ENCODE measurements around the gene RRAS.

RRAS gene

GRCh38 chr19:49658139-49658517 lies 18.2 kb upstream of the RRAS start:
- no peak for TF ChIP-seq CTCF (IDR thresholded peaks at IDR 0.05; ENCODE audit: low read depth, low read length)
- no peak overlapping the region for H3K4me3 ChIP-seq (ENCODE audit: low read depth, low read length)

- no peak overlapping the region for H3K4me3 ChIP-seq (ENCODE audit: low read depth, low read length)
- no peak for TF ChIP-seq CTCF (IDR thresholded peaks at IDR 0.05; ENCODE audit: low read depth, low read length)
Observed at GRCh38 chr19:49657493-49658138, 17.7 kb upstream of the RRAS start.

- no peak for TF ChIP-seq CTCF (IDR thresholded peaks at IDR 0.05; ENCODE audit: low read depth, low read length)
- H3K4me3 ChIP-seq (ENCODE audit: low read depth, low read length): no peak overlapping the region
Observed at GRCh38 chr19:49656456-49657109, 16.6 kb upstream of the RRAS start.

- H3K4me3 ChIP-seq (ENCODE audit: low read depth, low read length): no peak overlapping the region
- no peak for TF ChIP-seq CTCF (IDR thresholded peaks at IDR 0.05; ENCODE audit: low read depth, low read length)
Observed at GRCh38 chr19:49655570-49656455, 15.9 kb upstream of the RRAS start.

GRCh38 chr19:49654581-49654980 lies 14.6 kb upstream of the RRAS start:
- no peak overlapping the region for H3K4me3 ChIP-seq (ENCODE audit: low read depth, low read length)
- TF ChIP-seq CTCF (IDR thresholded peaks at IDR 0.05; ENCODE audit: low read depth, low read length): no peak

- H3K4me3 ChIP-seq (ENCODE audit: low read depth, low read length): no peak overlapping the region
- no peak for TF ChIP-seq CTCF (IDR thresholded peaks at IDR 0.05; ENCODE audit: low read depth, low read length)
Observed at GRCh38 chr19:49653466-49653806, 13.5 kb upstream of the RRAS start.
